Right atrium auricular region (tissue), 2 donors: ENCODE results near the gene TSGA10. TPM values are rescaled to one million over a fixed set of nuclear protein-coding genes. Genes with fewer than 3 reads are reported as not detected.

Experiments used
- DNase-seq: peaks from one replicate; pipeline ENCODE4 v3.0.0-alpha.2; 2019; ENCODE audit warnings: low spot score
- H3K27ac ChIP-seq, 2 donors: fragments of 200-600 bp; sonication (generic); 1 replicate in 1 of 2; 2 replicates in 1 of 2; pipeline ENCODE4 v1.5.1; 2016 to 2019
- H3K27me3 ChIP-seq, 2 donors: fragments of 200-600 bp; sonication (generic); one replicate each; pipeline versions ENCODE4 v1.5.1 to v1.6.0; 2017 to 2019
- H3K36me3 ChIP-seq: fragments of 200-600 bp; sonication (generic); one replicate; pipeline ENCODE4 v1.5.1; 2016
- H3K4me1 ChIP-seq, 2 donors: fragments of 200-600 bp; sonication (generic); one replicate each; pipeline versions ENCODE4 v1.5.1 to v1.6.0; 2017 to 2019
- H3K4me3 ChIP-seq, 2 donors: fragments of 200-600 bp; sonication (generic); 1 replicate in 1 of 2; 2 replicates in 1 of 2; pipeline ENCODE4 v1.5.1; 2017 to 2019; ENCODE audit warnings: mild to moderate bottlenecking in 1 of 2, moderate library complexity in 1 of 2
- H3K9me3 ChIP-seq, 2 donors: fragments of 200-600 bp; sonication (generic); one replicate each; pipeline ENCODE4 v1.5.1; 2019
- total RNA-seq, 2 donors: library from RNA; depleted of rRNA; stranded (reverse); fragments of >200 nt; gene quantifications; one replicate each; pipeline ENCODE4 v1.1.0, GENCODE V29; 2016
- TF ChIP-seq, protein P1 (sequence below), 2 donors: fragments of 200-600 bp; sonication (generic); IDR thresholded peaks; one replicate each; pipeline ENCODE4 v1.5.1; 2019; ENCODE audit warnings: antibody characterized with exemption in 2 of 2

TSGA10 gene
- total RNA-seq, 2 donors from 2014 or later = 1.5 to 7.0 TPM

DNA sequence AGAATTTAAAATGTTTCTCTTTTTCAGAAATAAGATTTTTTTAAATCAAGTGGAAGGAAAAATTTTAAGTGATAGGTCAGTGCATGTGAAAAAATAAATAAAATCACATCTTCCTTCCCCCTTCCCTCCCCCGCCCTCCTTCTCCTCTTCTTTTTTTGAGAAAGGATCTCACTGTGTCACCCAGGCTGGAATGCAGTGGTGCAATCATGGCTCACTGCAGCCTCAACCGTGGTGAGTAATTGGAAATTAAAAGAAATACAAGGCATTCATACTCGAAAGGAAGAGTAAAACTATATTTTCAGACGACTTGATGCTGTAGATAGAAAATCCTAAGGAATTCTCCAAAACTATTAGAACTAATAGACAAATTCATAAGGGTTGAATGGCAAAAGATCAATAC lies 201.8 kb downstream of the TSGA10 start:
- H3K27me3 ChIP-seq = no peaks in the 10 kb centered on the region
- H3K4me3 ChIP-seq = no peak overlapping the region
- no peak overlapping the region for H3K27ac ChIP-seq
- H3K4me1 ChIP-seq = no peaks in the 10 kb centered on the region
- H3K36me3 ChIP-seq = no peaks in the 10 kb centered on the region
- DNase-seq = no peak
- no peaks in the 10 kb centered on the region for H3K9me3 ChIP-seq
- TF ChIP-seq, protein P1, sequence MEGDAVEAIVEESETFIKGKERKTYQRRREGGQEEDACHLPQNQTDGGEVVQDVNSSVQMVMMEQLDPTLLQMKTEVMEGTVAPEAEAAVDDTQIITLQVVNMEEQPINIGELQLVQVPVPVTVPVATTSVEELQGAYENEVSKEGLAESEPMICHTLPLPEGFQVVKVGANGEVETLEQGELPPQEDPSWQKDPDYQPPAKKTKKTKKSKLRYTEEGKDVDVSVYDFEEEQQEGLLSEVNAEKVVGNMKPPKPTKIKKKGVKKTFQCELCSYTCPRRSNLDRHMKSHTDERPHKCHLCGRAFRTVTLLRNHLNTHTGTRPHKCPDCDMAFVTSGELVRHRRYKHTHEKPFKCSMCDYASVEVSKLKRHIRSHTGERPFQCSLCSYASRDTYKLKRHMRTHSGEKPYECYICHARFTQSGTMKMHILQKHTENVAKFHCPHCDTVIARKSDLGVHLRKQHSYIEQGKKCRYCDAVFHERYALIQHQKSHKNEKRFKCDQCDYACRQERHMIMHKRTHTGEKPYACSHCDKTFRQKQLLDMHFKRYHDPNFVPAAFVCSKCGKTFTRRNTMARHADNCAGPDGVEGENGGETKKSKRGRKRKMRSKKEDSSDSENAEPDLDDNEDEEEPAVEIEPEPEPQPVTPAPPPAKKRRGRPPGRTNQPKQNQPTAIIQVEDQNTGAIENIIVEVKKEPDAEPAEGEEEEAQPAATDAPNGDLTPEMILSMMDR (IDR thresholded peaks at IDR 0.05) = no peak

- TF ChIP-seq, protein P1 (IDR thresholded peaks at IDR 0.05) = no peak
- Histone ChIP-seq H3K27ac (no peak overlapping the region), H3K4me3 (no peak overlapping the region), H3K4me1 (no peaks in the 10 kb centered on the region), H3K36me3 (no peaks in the 10 kb centered on the region), H3K27me3 (no peaks in the 10 kb centered on the region), H3K9me3 (no peaks in the 10 kb centered on the region)
- DNase-seq = no peak
Measured at GRCh38 chr2:98948956-98949739, 205.6 kb downstream of the TSGA10 start.

DNA sequence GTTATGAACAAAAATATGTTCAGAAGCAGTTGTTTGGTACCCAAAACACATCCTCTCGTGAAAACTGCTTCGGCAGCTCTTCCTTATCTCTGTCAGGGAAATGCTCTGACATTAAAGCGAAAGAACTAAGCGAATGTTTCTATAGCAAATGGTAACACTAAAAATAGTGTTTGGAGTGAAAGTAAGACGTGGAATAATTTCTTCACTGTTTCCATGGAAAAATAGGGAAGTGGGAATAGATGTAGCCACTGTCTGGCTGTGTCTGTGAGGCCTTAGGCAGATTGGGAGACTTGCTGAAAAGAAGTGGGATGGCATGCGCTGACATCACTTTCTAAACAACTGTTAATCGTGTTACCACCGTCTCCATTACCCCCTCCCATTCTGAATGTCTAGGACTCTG lies 207.2 kb downstream of the TSGA10 start:
- H3K4me1 ChIP-seq = no peaks in the 10 kb centered on the region
- no peak for DNase-seq
- H3K27me3 ChIP-seq = no peaks in the 10 kb centered on the region
- H3K4me3 ChIP-seq = no peak overlapping the region
- no peaks in the 10 kb centered on the region for H3K9me3 ChIP-seq
- H3K27ac ChIP-seq = no peak overlapping the region
- TF ChIP-seq, protein P1 (IDR thresholded peaks at IDR 0.05) = no peak
- H3K36me3 ChIP-seq = no peaks in the 10 kb centered on the region

Other genes starting within 250 kb of the TSGA10 start
- 1 to 10 TPM; 5.3 to 7.4 TPM for gene CRACDL, start 218.7 kb downstream of the TSGA10 start, total RNA-seq
- not detected for gene C2orf15, start 13.2 kb downstream of the TSGA10 start, total RNA-seq
- gene LIPT1, start within 50 bp of the TSGA10 start, total RNA-seq = 1 to 10 TPM; 5.1 to 5.2 TPM
- 10 to 100 TPM; 11.8 to 25.9 TPM for gene MITD1, start 26.1 kb upstream of the TSGA10 start, total RNA-seq
- gene MRPL30, start 26.2 kb upstream of the TSGA10 start, total RNA-seq = 10 to 100 TPM; 18.8 to 37.8 TPM
- not detected for gene LYG2, start 100.7 kb upstream of the TSGA10 start, total RNA-seq
- gene LYG1, start 146.3 kb upstream of the TSGA10 start, total RNA-seq = under 1 TPM in 1 of 2 donors, not detected in 1; 0.75 TPM
- gene TXNDC9, start 181.4 kb upstream of the TSGA10 start, total RNA-seq = 10 to 100 TPM; 21.4 to 28.9 TPM
- 10 to 100 TPM; 50.7 to 81.0 TPM for gene EIF5B, start 182.4 kb upstream of the TSGA10 start, total RNA-seq